AG04449 (cell line): Measurements from ENCODE around the gene KDM6A.
"Not testable (repeated sequence)": the region's sequence is repeated elsewhere in the genome, so short reads cannot be mapped to it uniquely, and the experiment has no call there.

Experiments used
- CTCF ChIA-PET: fragments of 350-600 bp; formaldehyde crosslinking; extraction: SDS; loops from one replicate; lab custom pipeline; 2021; ENCODE audit warnings: antibody characterized with exemption; lab: Yijun Ruan, JAX
- POLR2A ChIA-PET: fragments of 400-600, 350-600 bp; formaldehyde crosslinking; extraction: SDS; loops from one replicate; lab custom pipeline; 2020; ENCODE audit warnings: antibody characterized with exemption, inconsistent platforms; lab: Yijun Ruan, JAX
- DNase-seq: peaks from one replicate; pipeline ENCODE4 v3.0.0-alpha.2; 2010; ENCODE audit warnings: low read depth, low spot score
- H3K4me3 ChIP-seq: 2 replicates; pipeline ENCODE4 v1.5.1; 2011; ENCODE audit warnings: low read depth, mild to moderate bottlenecking, control low read depth, low read length
- TF ChIP-seq, protein P1 (sequence below): IDR thresholded peaks from one replicate; pipeline ENCODE4 v1.5.1; 2011; ENCODE audit warnings: mild to moderate bottlenecking, moderate library complexity, low read length, control low read depth, inconsistent platforms; ENCODE audit not compliant: insufficient read depth; ENCODE audit errors: missing control alignments

The KDM6A gene

DNA sequence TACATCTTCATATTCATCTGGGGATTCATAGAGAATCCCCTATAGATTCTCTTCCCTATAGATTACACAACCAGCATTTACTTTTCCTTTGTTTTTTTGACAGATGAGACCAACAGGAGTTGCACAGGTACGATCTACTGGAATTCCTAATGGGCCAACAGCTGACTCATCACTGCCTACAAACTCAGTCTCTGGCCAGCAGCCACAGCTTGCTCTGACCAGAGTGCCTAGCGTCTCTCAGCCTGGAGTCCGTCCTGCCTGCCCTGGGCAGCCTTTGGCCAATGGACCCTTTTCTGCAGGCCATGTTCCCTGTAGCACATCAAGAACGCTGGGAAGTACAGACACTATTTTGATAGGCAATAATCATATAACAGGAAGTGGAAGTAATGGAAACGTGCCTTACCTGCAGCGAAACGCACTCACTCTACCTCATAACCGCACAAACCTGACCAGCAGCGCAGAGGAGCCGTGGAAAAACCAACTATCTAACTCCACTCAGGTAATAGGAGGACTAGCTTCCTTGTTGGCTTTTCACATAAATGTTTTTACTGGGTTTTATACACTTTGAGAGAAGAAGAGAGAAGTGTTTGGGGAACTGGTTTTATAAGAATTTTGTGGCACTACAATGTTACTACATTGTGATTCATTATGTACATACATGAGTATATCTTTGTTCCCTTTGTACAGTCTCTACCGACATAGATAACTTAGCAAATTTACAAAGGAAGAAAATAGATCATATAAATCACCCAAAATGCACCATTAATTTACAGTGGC lies 190.5 kb downstream of the KDM6A start:
- H3K4me3 ChIP-seq = no peak overlapping the region
- ChIA-PET CTCF (no interaction called here), POLR2A (no interaction called here)
- DNase-seq = no peak
- TF ChIP-seq, protein P1, sequence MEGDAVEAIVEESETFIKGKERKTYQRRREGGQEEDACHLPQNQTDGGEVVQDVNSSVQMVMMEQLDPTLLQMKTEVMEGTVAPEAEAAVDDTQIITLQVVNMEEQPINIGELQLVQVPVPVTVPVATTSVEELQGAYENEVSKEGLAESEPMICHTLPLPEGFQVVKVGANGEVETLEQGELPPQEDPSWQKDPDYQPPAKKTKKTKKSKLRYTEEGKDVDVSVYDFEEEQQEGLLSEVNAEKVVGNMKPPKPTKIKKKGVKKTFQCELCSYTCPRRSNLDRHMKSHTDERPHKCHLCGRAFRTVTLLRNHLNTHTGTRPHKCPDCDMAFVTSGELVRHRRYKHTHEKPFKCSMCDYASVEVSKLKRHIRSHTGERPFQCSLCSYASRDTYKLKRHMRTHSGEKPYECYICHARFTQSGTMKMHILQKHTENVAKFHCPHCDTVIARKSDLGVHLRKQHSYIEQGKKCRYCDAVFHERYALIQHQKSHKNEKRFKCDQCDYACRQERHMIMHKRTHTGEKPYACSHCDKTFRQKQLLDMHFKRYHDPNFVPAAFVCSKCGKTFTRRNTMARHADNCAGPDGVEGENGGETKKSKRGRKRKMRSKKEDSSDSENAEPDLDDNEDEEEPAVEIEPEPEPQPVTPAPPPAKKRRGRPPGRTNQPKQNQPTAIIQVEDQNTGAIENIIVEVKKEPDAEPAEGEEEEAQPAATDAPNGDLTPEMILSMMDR = no peak

DNA sequence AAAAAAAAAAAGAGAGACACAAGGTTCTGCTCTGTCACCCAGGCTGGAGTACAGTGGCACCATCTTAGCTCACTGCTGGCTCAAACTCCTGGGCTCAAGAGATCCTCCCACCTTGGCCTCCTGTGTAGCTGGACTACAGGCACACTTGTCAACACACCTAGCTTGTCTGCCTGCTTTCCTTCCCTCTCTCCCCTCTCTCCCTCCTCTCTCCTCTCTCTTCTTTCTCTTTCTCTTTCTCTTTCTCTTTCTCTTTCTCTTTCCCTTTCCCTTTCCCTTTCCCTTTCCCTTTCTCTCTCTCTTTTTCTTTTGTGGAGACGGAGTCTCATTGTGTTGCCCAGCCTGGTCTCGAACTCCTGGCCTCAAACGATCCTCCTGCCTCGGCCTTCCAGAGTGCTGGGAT lies 195.6 kb downstream of the KDM6A start:
- no peak overlapping the region for H3K4me3 ChIP-seq
- ChIA-PET POLR2A (no interaction called here), CTCF (interaction anchor here (0.5 to 0.8 kb wide), 2 partner anchors 17 to 77 kb away, joined by 3 read pairs; no protein-coding TSS in a partner anchor)
- TF ChIP-seq, protein P1 = no peak
- DNase-seq = no peak

DNA sequence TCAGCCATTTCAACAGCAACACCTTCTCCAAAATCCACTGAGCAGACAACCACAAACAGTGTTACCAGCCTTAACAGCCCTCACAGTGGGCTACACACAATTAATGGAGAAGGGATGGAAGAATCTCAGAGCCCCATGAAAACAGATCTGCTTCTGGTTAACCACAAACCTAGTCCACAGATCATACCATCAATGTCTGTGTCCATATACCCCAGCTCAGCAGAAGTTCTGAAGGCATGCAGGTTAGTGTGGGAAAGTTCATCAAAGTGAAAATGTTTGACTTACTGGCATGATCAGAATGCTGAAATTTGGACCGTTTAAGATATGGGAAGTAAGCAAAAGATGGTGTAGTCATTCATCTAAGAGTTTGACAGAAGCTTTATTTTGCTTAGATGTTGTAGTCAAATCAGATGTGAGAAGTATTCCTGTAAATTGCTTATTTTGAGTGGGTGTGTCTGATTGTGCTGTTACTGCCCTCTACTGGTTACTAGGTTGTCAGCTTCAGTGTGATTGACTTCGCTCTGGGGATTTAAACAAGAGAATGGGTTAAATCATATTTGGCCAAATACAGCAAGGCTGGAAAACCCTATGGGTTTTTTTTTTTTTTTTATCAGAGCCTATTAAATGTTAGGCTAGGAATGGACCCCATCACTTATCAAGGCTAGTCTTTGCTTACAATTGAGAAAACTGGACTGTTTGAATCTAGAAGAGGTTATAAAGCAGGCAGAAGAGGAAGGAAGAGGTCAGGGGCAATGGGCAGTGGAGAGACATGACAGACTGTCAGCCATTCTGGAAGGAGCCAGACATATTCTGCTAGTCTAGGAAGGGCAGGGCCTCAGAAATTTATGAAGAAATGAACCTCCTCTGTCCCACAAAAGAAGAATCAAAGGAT lies 197.4 kb downstream of the KDM6A start:
- no peak for DNase-seq
- TF ChIP-seq, protein P1 = peak; percentile 26
- CTCF ChIA-PET = interaction anchor here (0.6 to 1.5 kb wide), 8 partner anchors 10 to 167 kb away, joined by 3 to 8 read pairs (median 4); no protein-coding TSS in a partner anchor
- POLR2A ChIA-PET = no interaction called here
- no peak overlapping the region for H3K4me3 ChIP-seq

DNA sequence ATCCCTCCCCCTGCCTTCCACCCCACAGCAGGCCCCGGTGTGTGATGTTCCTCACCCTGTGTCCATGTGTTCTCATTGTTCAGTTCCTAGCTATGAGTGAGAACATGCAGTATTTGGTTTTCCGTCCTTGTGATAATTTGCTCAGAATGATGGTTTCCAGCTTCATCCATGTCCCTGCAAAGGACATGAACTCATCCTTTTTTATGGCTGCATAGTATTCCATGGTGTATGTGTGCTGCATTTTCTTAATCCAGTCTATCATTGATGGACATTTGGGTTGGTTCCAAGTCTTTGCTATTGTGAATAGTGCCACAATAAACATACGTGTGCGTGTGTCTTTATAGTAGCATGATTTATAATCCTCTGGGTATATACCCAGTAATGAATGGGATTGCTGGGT lies 200.0 kb downstream of the KDM6A start:
- POLR2A ChIA-PET = not testable (repeated sequence)

DNA sequence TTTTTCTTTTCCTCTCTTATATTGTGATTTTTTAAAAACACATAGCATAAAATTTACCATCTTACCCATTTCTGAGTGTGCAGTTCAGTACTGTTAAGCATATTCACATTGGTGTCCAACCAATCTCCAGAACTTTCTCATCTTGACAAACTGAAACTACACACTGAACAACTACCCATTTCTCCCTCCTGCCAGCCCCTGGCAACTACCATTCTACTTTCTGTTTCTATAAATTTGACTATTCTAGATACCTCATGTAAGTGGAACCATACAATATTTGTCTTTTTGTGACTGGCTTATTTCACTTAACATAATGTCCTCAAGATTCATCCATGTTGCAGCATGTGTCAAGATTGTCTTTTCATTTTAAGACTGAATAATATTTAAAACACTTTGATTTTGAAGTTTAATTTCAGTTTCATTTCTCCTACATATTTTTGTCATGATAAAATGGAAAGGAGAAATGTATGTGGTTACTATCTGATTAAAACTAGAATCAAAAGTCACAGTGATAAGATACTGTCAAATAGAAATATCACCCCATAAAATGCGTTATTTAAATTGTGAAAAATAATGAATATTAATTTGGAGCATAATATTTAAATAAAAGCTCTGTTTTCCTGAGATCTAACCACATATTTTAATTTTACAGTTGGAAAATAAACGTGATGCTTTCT lies 204.9 kb downstream of the KDM6A start:
- TF ChIP-seq, protein P1 = no peak
- POLR2A ChIA-PET = no interaction called here
- CTCF ChIA-PET = no interaction called here
- no peak overlapping the region for H3K4me3 ChIP-seq
- no peak for DNase-seq

More for the DNA sequence above, 200.0 kb downstream of the KDM6A start:
- CTCF ChIA-PET, H3K4me3 ChIP-seq, DNase-seq: not testable (repeated sequence)

DNA sequence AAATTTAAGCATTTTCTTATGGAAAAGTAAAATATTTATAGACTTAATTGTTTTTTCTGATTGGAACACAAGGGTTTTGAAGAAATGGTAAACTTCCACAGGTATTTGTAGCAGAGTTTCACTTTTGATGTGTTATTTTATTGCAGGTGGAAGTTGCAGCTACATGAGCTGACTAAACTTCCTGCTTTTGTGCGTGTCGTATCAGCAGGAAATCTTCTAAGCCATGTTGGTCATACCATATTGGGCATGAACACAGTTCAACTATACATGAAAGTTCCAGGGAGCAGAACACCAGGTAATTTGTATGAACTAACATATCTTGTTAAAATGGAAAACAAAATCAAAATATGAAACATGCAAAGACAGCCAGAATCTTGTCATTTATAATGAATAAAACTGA lies 210.3 kb downstream of the KDM6A start:
- ChIA-PET POLR2A (no interaction called here), CTCF (no interaction called here)
- no peak for DNase-seq
- H3K4me3 ChIP-seq = no peak overlapping the region
- TF ChIP-seq, protein P1 = no peak
